Frontal cortex (tissue), 4 donors: ENCODE results near the gene SNX27. TPM values are rescaled to one million over a fixed set of nuclear protein-coding genes. Genes with fewer than 3 reads are reported as not detected.
"Not testable (repeated sequence)": the region's sequence is repeated elsewhere in the genome, so short reads cannot be mapped to it uniquely, and the experiment has no call there.

Source experiments
- DNase-seq, 2 donors: peaks; one replicate each; pipeline ENCODE4 v3.0.0; 2012; ENCODE audit warnings: low spot score in 2 of 2
- FAIRE-seq: peaks from 2 replicates; lab custom pipeline; 2012; peaks lifted over from hg19 to GRCh38; lab: Jason Lieb, UNC
- total RNA-seq: library from RNA; depleted of rRNA; stranded (reverse); fragments of >200 nt; gene quantifications from one replicate; pipeline ENCODE4 v1.2.3, GENCODE V29; 2014
- donor health status: control.
- donor health status: control.
- donor health status: control.

Gene SNX27
- total RNA-seq, 1 donor from 2014 or later = 75.8 TPM

- peak; percentile 69 to 75 for DNase-seq
- no peak for FAIRE-seq
These were observed 105.2 kb downstream of the SNX27 start, which contains the start of gene CELF3 for GRCh38 chr1:151716771-151717631. CELF3 (minus strand) TSS chr1:151716803; CDS start chr1:151716020, 783 bp downstream.

GRCh38 chr1:151718011-151718431, 106.2 kb downstream of the SNX27 start:
- FAIRE-seq = no peak
- DNase-seq = no peak

- DNase-seq (no peak), FAIRE-seq (no peak)
These were observed 106.8 kb downstream of the SNX27 start for GRCh38 chr1:151718666-151719065.

- DNase-seq (no peak), FAIRE-seq (no peak)
These were observed 108.3 kb downstream of the SNX27 start for GRCh38 chr1:151720125-151720524.

GRCh38 chr1:151720554-151720953, 108.7 kb downstream of the SNX27 start:
- FAIRE-seq (no peak), DNase-seq (no peak)

- DNase-seq = peak; percentile 60 to 81
- FAIRE-seq = no peak
These were observed 109.3 kb downstream of the SNX27 start, which contains the start of gene RIIAD1 for GRCh38 chr1:151720974-151721787. RIIAD1 (plus strand) TSS chr1:151721522; CDS start chr1:151721537, 15 bp downstream.

- FAIRE-seq (no peak), DNase-seq (no peak)
These were observed 110.1 kb downstream of the SNX27 start for GRCh38 chr1:151721788-151722510.

GRCh38 chr1:151723726-151724370, 112.0 kb downstream of the SNX27 start:
- FAIRE-seq (no peak), DNase-seq (no peak)

GRCh38 chr1:151728151-151729054, 116.6 kb downstream of the SNX27 start:
- DNase-seq = no peak
- no peak for FAIRE-seq

GRCh38 chr1:151729157-151729965, 117.5 kb downstream of the SNX27 start:
- DNase-seq = no peak
- FAIRE-seq = no peak

GRCh38 chr1:151729966-151730291, 118.1 kb downstream of the SNX27 start:
- DNase-seq (no peak), FAIRE-seq (no peak)

- DNase-seq (no peak), FAIRE-seq (no peak)
These were observed 121.3 kb downstream of the SNX27 start for GRCh38 chr1:151733126-151733525.

- not testable (repeated sequence) for FAIRE-seq, DNase-seq
These were observed 122.1 kb downstream of the SNX27 start for GRCh38 chr1:151733995-151734394.

- FAIRE-seq = no peak
These were observed 125.2 kb downstream of the SNX27 start for GRCh38 chr1:151737026-151737425.

GRCh38 chr1:151737479-151737878, 125.6 kb downstream of the SNX27 start:
- no peak for FAIRE-seq
- DNase-seq = no peak

More at GRCh38 chr1:151737026-151737425, 125.2 kb downstream of the SNX27 start:
- DNase-seq = no peak

- FAIRE-seq = no peak
- DNase-seq = no peak
These were observed 127.9 kb downstream of the SNX27 start for GRCh38 chr1:151739590-151740355.

GRCh38 chr1:151741516-151741915, 129.7 kb downstream of the SNX27 start:
- no peak for DNase-seq
- FAIRE-seq = no peak
